Measurements from ENCODE around the gene ARSI. TPM values are rescaled to one million over a fixed set of nuclear protein-coding genes. Genes with fewer than 3 reads are reported as not detected.

The ARSI gene
- total RNA-seq, 4 donors from 2014 or later = 2.7 to 5.4 (median 3.9) TPM

- no peaks in the 10 kb centered on the region for H3K9me3 ChIP-seq
- TF ChIP-seq POLR2AphosphoS5 (IDR thresholded peaks at IDR 0.05) (no peak), EP300 (IDR thresholded peaks at IDR 0.05) (no peak), POLR2A (IDR thresholded peaks at IDR 0.05) (no peak)
- TF ChIP-seq, protein P1, sequence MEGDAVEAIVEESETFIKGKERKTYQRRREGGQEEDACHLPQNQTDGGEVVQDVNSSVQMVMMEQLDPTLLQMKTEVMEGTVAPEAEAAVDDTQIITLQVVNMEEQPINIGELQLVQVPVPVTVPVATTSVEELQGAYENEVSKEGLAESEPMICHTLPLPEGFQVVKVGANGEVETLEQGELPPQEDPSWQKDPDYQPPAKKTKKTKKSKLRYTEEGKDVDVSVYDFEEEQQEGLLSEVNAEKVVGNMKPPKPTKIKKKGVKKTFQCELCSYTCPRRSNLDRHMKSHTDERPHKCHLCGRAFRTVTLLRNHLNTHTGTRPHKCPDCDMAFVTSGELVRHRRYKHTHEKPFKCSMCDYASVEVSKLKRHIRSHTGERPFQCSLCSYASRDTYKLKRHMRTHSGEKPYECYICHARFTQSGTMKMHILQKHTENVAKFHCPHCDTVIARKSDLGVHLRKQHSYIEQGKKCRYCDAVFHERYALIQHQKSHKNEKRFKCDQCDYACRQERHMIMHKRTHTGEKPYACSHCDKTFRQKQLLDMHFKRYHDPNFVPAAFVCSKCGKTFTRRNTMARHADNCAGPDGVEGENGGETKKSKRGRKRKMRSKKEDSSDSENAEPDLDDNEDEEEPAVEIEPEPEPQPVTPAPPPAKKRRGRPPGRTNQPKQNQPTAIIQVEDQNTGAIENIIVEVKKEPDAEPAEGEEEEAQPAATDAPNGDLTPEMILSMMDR (IDR thresholded peaks at IDR 0.05) = no peak
- H3K27ac ChIP-seq = no peak overlapping the region
- DNase-seq (ENCODE audit: low spot score in 2 of 2) = no peak
- no peaks in the 10 kb centered on the region for H3K4me1 ChIP-seq
- WGBS = 88% methylated on average over 7 of the region's 7 CpGs
- H3K36me3 ChIP-seq = no peaks in the 10 kb centered on the region
- H3K4me3 ChIP-seq = no peak overlapping the region
- H3K27me3 ChIP-seq = no peaks in the 10 kb centered on the region
These were observed 17.6 kb downstream of the ARSI start for GRCh38 chr5:150285114-150285513.

DNA sequence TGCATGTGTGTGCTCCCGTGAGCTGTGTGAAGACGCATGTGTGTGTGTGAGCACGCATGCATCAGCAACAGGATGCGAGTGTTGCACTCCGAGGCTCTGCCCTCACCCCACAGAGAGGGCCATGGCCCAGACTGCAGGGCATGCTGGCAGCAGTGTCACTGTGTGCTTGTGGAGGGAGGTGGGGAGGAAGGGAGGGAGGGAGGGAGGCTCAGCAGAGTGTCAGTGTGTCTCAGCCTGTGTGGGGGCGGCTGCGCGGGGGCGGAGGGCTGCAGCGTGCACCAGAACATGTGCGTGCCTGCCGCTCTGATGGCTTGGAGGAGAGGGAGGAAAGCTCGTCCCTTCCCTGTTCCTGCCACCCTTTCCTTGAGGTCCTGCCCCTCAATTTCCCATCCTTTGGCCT lies 18.4 kb downstream of the ARSI start:
- TF ChIP-seq POLR2AphosphoS5 (IDR thresholded peaks at IDR 0.05) (no peak), POLR2A (IDR thresholded peaks at IDR 0.05) (no peak), EP300 (IDR thresholded peaks at IDR 0.05) (no peak)
- TF ChIP-seq, protein P1 (IDR thresholded peaks at IDR 0.05) = no peak
- 67% methylated on average over 13 of the region's 13 CpGs for WGBS

GRCh38 chr5:150283904-150284303 lies 18.8 kb downstream of the ARSI start:
- H3K9me3 ChIP-seq = no peaks in the 10 kb centered on the region
- WGBS = 78% methylated on average over 3 of the region's 3 CpGs
- H3K27ac ChIP-seq = no peak overlapping the region
- no peak overlapping the region for H3K4me3 ChIP-seq
- no peak for DNase-seq (ENCODE audit: low spot score in 2 of 2)
- no peaks in the 10 kb centered on the region for H3K27me3 ChIP-seq
- TF ChIP-seq POLR2AphosphoS5 (IDR thresholded peaks at IDR 0.05) = no peak
- TF ChIP-seq EP300 (IDR thresholded peaks at IDR 0.05) = no peak
- TF ChIP-seq POLR2A (IDR thresholded peaks at IDR 0.05) = no peak
- TF ChIP-seq, protein P1 (IDR thresholded peaks at IDR 0.05) = no peak
- H3K36me3 ChIP-seq = no peaks in the 10 kb centered on the region
- H3K4me1 ChIP-seq = no peaks in the 10 kb centered on the region

More for the DNA sequence above, 18.4 kb downstream of the ARSI start:
- H3K4me3 ChIP-seq = no peak overlapping the region
- H3K27ac ChIP-seq = no peak overlapping the region
- H3K9me3 ChIP-seq = no peaks in the 10 kb centered on the region
- no peak for DNase-seq (ENCODE audit: low spot score in 2 of 2)
- no peaks in the 10 kb centered on the region for H3K4me1 ChIP-seq
- no peaks in the 10 kb centered on the region for H3K27me3 ChIP-seq
- no peaks in the 10 kb centered on the region for H3K36me3 ChIP-seq

GRCh38 chr5:150281987-150282386 lies 20.7 kb downstream of the ARSI start:
- 66% methylated on average over 8 of the region's 8 CpGs for WGBS
- no peaks in the 10 kb centered on the region for H3K9me3 ChIP-seq
- TF ChIP-seq POLR2A (IDR thresholded peaks at IDR 0.05) (no peak), POLR2AphosphoS5 (IDR thresholded peaks at IDR 0.05) (no peak), EP300 (IDR thresholded peaks at IDR 0.05) (no peak)
- TF ChIP-seq, protein P1 (IDR thresholded peaks at IDR 0.05) = no peak
- no peaks in the 10 kb centered on the region for H3K27me3 ChIP-seq
- DNase-seq (ENCODE audit: low spot score in 2 of 2) = no peak
- no peaks in the 10 kb centered on the region for H3K4me1 ChIP-seq
- H3K4me3 ChIP-seq = no peak overlapping the region
- H3K36me3 ChIP-seq = no peaks in the 10 kb centered on the region
- no peak overlapping the region for H3K27ac ChIP-seq

DNA sequence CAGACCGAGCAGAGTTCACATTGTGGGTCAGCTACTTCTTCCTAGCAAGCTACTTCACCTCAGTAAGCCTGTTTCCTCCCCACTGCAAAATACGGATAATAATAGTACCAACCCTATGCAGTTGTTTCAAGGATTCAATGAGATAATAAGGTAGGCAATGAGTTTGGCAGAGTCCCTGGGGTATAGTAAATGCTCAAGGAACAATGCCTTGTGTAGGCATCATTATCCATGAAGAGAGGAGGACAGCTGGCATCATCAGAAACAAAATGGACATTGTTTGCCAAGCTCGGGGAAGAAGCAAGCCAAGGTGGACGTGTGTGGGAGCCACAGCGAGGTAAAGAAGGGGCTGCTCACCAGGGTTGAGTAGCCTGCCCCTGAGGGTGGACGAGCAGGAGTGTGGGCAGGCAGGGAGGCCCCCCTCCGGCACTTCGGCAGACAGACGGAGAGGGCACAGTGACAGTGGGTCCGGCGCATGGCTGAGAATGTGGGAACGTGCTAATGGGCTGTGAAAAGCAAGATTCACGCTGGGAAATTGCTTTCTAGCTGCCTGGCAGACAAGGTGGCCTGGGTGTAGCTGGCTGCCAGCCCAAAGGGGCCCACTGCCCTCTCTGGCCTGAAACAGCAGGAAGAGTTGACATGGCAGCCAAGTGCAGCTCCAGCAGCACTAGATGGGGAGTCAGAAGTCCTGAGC lies 23.2 kb downstream of the ARSI start:
- no peak overlapping the region for H3K27ac ChIP-seq
- DNase-seq (ENCODE audit: low spot score in 2 of 2) = no peak

More for the DNA sequence above, 23.2 kb downstream of the ARSI start:
- Histone ChIP-seq H3K4me1 (no peaks in the 10 kb centered on the region), H3K9me3 (no peaks in the 10 kb centered on the region), H3K4me3 (no peak overlapping the region), H3K27me3 (no peaks in the 10 kb centered on the region), H3K36me3 (no peaks in the 10 kb centered on the region)
- TF ChIP-seq POLR2AphosphoS5 (IDR thresholded peaks at IDR 0.05) (no peak), POLR2A (IDR thresholded peaks at IDR 0.05) (no peak), EP300 (IDR thresholded peaks at IDR 0.05) (no peak)
- TF ChIP-seq, protein P1 (IDR thresholded peaks at IDR 0.05) = no peak
- WGBS = 88% methylated on average over 13 of the region's 13 CpGs
